Measurements from ENCODE around the gene SCNN1G. TPM values are rescaled to one million over a fixed set of nuclear protein-coding genes. Genes with fewer than 3 reads are reported as not detected.

The SCNN1G gene
- total RNA-seq, 1 donor from 2014 or later: not detected

DNA sequence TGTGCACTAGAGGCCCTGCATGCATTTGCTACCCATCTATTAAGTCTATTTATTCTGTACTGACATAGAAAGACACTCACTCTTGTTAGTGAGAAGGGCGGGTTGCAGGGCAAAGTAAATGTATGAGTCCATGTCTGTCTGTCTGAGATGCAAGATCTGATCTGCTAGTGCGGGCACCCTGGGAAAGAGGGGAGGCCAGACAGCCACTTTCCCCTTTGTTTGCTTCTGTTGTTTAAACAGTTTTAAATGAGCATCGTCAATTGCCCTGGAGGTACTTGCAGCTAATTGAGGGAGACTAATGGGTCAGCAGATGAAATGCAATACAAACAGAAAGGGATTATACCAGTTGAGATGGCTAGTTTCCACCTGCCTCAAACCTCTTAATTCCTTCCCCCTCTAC, 24.9 kb downstream of the SCNN1G start:
- TF ChIP-seq, protein P1, sequence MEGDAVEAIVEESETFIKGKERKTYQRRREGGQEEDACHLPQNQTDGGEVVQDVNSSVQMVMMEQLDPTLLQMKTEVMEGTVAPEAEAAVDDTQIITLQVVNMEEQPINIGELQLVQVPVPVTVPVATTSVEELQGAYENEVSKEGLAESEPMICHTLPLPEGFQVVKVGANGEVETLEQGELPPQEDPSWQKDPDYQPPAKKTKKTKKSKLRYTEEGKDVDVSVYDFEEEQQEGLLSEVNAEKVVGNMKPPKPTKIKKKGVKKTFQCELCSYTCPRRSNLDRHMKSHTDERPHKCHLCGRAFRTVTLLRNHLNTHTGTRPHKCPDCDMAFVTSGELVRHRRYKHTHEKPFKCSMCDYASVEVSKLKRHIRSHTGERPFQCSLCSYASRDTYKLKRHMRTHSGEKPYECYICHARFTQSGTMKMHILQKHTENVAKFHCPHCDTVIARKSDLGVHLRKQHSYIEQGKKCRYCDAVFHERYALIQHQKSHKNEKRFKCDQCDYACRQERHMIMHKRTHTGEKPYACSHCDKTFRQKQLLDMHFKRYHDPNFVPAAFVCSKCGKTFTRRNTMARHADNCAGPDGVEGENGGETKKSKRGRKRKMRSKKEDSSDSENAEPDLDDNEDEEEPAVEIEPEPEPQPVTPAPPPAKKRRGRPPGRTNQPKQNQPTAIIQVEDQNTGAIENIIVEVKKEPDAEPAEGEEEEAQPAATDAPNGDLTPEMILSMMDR (IDR thresholded peaks at IDR 0.05; ENCODE audit: insufficient read depth, low read length, severe bottlenecking): no peak
- Histone ChIP-seq H3K36me3 (ENCODE audit: control insufficient read depth, insufficient read depth, low read length) (no peaks in the 10 kb centered on the region), H3K27me3 (ENCODE audit: control insufficient read depth, insufficient read depth, low read length) (peaks cover 12% of the 10 kb centered on the region), H3K4me3 (ENCODE audit: low read depth, low read length) (no peak overlapping the region)
- FAIRE-seq (no peak), DNase-seq (ENCODE audit: low read depth) (no peak)

DNA sequence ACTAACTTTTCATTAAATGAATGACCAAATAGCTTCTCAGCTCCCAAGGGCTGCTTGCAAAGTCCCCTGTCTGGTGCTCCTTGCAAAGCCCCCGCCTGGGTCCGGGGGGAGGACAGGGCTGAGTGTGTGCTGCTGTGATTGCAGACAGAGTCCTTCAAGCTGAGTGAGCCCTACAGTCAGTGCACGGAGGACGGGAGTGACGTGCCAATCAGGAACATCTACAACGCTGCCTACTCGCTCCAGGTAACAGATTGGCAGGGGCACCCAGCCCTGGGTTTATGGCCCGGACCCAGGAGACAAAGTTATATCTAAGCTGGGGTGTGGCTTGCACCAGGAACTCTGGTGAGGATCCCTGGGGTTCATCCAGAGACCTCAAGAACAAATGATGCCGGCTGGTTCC, 27.1 kb downstream of the SCNN1G start:
- no peak for DNase-seq (ENCODE audit: low read depth)
- FAIRE-seq: no peak
- Histone ChIP-seq H3K4me3 (ENCODE audit: low read depth, low read length) (no peak overlapping the region), H3K27me3 (ENCODE audit: control insufficient read depth, insufficient read depth, low read length) (peaks cover 12% of the 10 kb centered on the region), H3K36me3 (ENCODE audit: control insufficient read depth, insufficient read depth, low read length) (no peaks in the 10 kb centered on the region)
- TF ChIP-seq, protein P1 (IDR thresholded peaks at IDR 0.05; ENCODE audit: insufficient read depth, low read length, severe bottlenecking): no peak

DNA sequence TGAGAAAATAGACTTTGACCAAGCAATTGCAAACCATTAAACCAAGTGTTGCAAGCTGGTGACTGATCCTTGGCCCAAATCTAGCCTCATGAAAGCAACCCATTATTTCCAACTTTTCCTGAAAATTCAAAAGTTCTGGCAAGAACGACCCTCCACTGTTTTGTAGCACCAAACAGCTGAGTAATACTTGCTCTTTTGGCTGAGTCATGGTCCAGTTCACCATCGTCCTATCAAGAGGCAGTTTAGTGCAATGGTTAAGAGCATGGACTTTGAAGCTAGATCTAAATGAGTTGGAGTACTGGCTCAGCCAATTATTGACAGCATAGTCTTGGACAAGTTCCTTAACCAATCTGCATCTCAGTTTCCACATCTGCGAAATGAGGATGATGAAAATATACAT, 31.3 kb downstream of the SCNN1G start:
- DNase-seq (ENCODE audit: low read depth): no peak
- Histone ChIP-seq H3K4me3 (ENCODE audit: low read depth, low read length) (no peak overlapping the region), H3K27me3 (ENCODE audit: control insufficient read depth, insufficient read depth, low read length) (no peaks in the 10 kb centered on the region), H3K36me3 (ENCODE audit: control insufficient read depth, insufficient read depth, low read length) (no peaks in the 10 kb centered on the region)
- FAIRE-seq: no peak
- TF ChIP-seq, protein P1 (IDR thresholded peaks at IDR 0.05; ENCODE audit: insufficient read depth, low read length, severe bottlenecking): no peak

- FAIRE-seq: no peak
- no peak overlapping the region for H3K4me3 ChIP-seq (ENCODE audit: low read depth, low read length)
These were observed 32.3 kb downstream of the SCNN1G start for GRCh38 chr16:23214796-23215195.

GRCh38 chr16:23215435-23215834, 32.9 kb downstream of the SCNN1G start:
- no peak for DNase-seq (ENCODE audit: low read depth)
- no peaks in the 10 kb centered on the region for H3K36me3 ChIP-seq (ENCODE audit: control insufficient read depth, insufficient read depth, low read length)
- no peak for FAIRE-seq
- H3K27me3 ChIP-seq (ENCODE audit: control insufficient read depth, insufficient read depth, low read length): no peaks in the 10 kb centered on the region
- H3K4me3 ChIP-seq (ENCODE audit: low read depth, low read length): no peak overlapping the region
- TF ChIP-seq, protein P1 (IDR thresholded peaks at IDR 0.05; ENCODE audit: insufficient read depth, low read length, severe bottlenecking): no peak

More at GRCh38 chr16:23214796-23215195, 32.3 kb downstream of the SCNN1G start:
- no peak for DNase-seq (ENCODE audit: low read depth)
- TF ChIP-seq, protein P1 (IDR thresholded peaks at IDR 0.05; ENCODE audit: insufficient read depth, low read length, severe bottlenecking): no peak
- Histone ChIP-seq H3K27me3 (ENCODE audit: control insufficient read depth, insufficient read depth, low read length) (no peaks in the 10 kb centered on the region), H3K36me3 (ENCODE audit: control insufficient read depth, insufficient read depth, low read length) (no peaks in the 10 kb centered on the region)

DNA sequence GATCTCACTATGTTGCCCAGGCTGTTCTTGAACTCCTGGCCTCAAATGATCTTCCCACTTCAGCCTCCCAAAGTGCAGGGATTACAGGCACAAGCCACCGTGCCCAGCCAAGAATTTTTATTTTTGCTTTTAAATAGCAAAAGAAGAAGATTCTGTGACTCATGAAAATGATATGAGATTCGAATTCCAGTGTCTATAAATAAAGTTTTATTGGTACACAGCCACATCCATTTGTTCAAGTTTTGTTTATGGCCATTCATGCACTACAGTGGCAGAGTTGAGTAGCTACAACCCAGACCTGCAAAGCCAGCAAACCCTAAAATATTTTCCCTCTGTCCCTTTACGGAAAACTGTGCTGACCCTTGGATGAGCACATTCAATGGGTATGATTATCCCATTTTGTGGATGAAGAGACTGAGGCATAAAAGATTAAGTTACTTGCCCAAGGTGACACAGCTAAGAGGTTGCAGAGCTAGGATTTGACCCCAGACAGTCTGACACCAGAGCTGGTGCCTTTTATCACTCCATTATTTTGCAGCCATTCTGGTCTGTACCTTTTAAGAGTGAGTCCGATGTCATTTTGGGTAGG, 34.2 kb downstream of the SCNN1G start:
- no peak for FAIRE-seq
- TF ChIP-seq, protein P1 (IDR thresholded peaks at IDR 0.05; ENCODE audit: insufficient read depth, low read length, severe bottlenecking): no peak

More for the DNA sequence above, 34.2 kb downstream of the SCNN1G start:
- Histone ChIP-seq H3K36me3 (ENCODE audit: control insufficient read depth, insufficient read depth, low read length) (no peaks in the 10 kb centered on the region), H3K4me3 (ENCODE audit: low read depth, low read length) (no peak overlapping the region), H3K27me3 (ENCODE audit: control insufficient read depth, insufficient read depth, low read length) (no peaks in the 10 kb centered on the region)
- no peak for DNase-seq (ENCODE audit: low read depth)
